SK-N-SH treated with all-trans-retinoic acid at 6 μM for 48 hours (cell line): Measurements from ENCODE around the gene MMP11.

Source experiments
- ATAC-seq: fragments of 200-7000 bp; cut with Tn5 transposase; 3 replicates; pipeline ENCODE4 v1.9.1; 2020; ENCODE audit warnings: mild to moderate bottlenecking, moderate library complexity
- ARNTL ChIP-seq: fragments of 450-650 bp; formaldehyde crosslinking; IDR thresholded peaks from 2 replicates; pipeline ENCODE4 v1.5.0; 2020; ENCODE audit warnings: low read depth, mild to moderate bottlenecking, moderate library complexity, borderline replicate concordance
- BACH2 ChIP-seq: fragments of 250-450 bp; sonication (Bioruptor Pico); IDR thresholded peaks from 2 replicates; pipeline ENCODE4 v1.9.0; 2021; ENCODE audit warnings: mild to moderate bottlenecking, borderline replicate concordance
- CREB5 ChIP-seq: fragments of 250-450 bp; sonication (Bioruptor Pico); IDR thresholded peaks from 2 replicates; pipeline ENCODE4 v1.5.1; 2020; ENCODE audit warnings: low read depth, mild to moderate bottlenecking, moderate library complexity
- CSDC2 ChIP-seq: fragments of 250-450 bp; sonication (Bioruptor Pico); IDR thresholded peaks from 2 replicates; pipeline ENCODE4 v1.5.0; 2020; ENCODE audit warnings: mild to moderate bottlenecking, moderate library complexity
- CSRNP3 ChIP-seq: fragments of 250-450 bp; sonication (Bioruptor Pico); IDR thresholded peaks from 2 replicates; pipeline ENCODE4 v1.5.1; 2021; ENCODE audit warnings: mild to moderate bottlenecking, moderate library complexity
- ISL1 ChIP-seq: fragments of 250-450 bp; sonication (Bioruptor Pico); IDR thresholded peaks from 2 replicates; pipeline ENCODE4 v2.1.2; 2022; ENCODE audit warnings: mild to moderate bottlenecking, moderate library complexity
- OSR1 ChIP-seq: fragments of 250-450 bp; sonication (Bioruptor Pico); IDR thresholded peaks from 2 replicates; pipeline ENCODE4 v1.8.0; 2022; ENCODE audit warnings: moderate library complexity, mild to moderate bottlenecking, inconsistent platforms
- POU6F1 ChIP-seq: fragments of 250-450 bp; sonication (Bioruptor Pico); IDR thresholded peaks from 2 replicates; pipeline ENCODE4 v1.8.0; 2021; ENCODE audit warnings: low read depth, mild to moderate bottlenecking, moderate library complexity, borderline replicate concordance
- PPARA ChIP-seq: fragments of 250-450 bp; sonication (Bioruptor Pico); IDR thresholded peaks from 2 replicates; pipeline ENCODE4 v1.5.0; 2020; ENCODE audit warnings: mild to moderate bottlenecking, borderline replicate concordance
- RARB ChIP-seq: fragments of 250-450 bp; sonication (Bioruptor Pico); IDR thresholded peaks from 2 replicates; pipeline ENCODE4 v1.8.0; 2021; ENCODE audit warnings: mild to moderate bottlenecking, moderate library complexity
- SNAI2 ChIP-seq: fragments of 250-450 bp; sonication (Bioruptor Pico); IDR thresholded peaks from 2 replicates; pipeline ENCODE4 v1.5.0; 2020; ENCODE audit warnings: mild to moderate bottlenecking, moderate library complexity
- TCF4 ChIP-seq: fragments of 250-450 bp; sonication (Bioruptor Pico); IDR thresholded peaks from 2 replicates; pipeline ENCODE4 v1.8.0; 2021; ENCODE audit warnings: mild to moderate bottlenecking, moderate library complexity, borderline replicate concordance
- TOX ChIP-seq: fragments of 250-450 bp; sonication (Bioruptor Pico); IDR thresholded peaks from 2 replicates; pipeline ENCODE4 v1.8.0; 2021; ENCODE audit warnings: mild to moderate bottlenecking, moderate library complexity, borderline replicate concordance
- TSHZ2 ChIP-seq: fragments of 250-450 bp; sonication (Bioruptor Pico); IDR thresholded peaks from 2 replicates; pipeline ENCODE4 v1.5.0; 2020; ENCODE audit warnings: mild to moderate bottlenecking, moderate library complexity
- ZC3H10 ChIP-seq: fragments of 250-450 bp; sonication (Bioruptor Pico); IDR thresholded peaks from 2 replicates; pipeline ENCODE4 v1.5.1; 2021; ENCODE audit warnings: mild to moderate bottlenecking, moderate library complexity
- ZFP3 ChIP-seq: fragments of 250-450 bp; sonication (Bioruptor Pico); IDR thresholded peaks from 2 replicates; pipeline ENCODE4 v1.5.0; 2020; ENCODE audit warnings: mild to moderate bottlenecking, moderate library complexity
- ZFP30 ChIP-seq: fragments of 450-650 bp; formaldehyde crosslinking; IDR thresholded peaks from 2 replicates; pipeline ENCODE4 v1.5.0; 2022; ENCODE audit warnings: mild to moderate bottlenecking, moderate library complexity
- ZNF565 ChIP-seq: fragments of 450-650 bp; formaldehyde crosslinking; conservative IDR thresholded peaks from 2 replicates; pipeline ENCODE4 v1.5.0; 2020; ENCODE audit warnings: low read depth, mild to moderate bottlenecking, moderate library complexity
- ZNF70 ChIP-seq: fragments of 450-650 bp; formaldehyde crosslinking; IDR thresholded peaks from 2 replicates; pipeline ENCODE4 v1.5.0; 2020; ENCODE audit warnings: mild to moderate bottlenecking, moderate library complexity
- ZNF8 ChIP-seq: fragments of 450-650 bp; formaldehyde crosslinking; IDR thresholded peaks from 2 replicates; pipeline ENCODE4 v1.5.0; 2020; ENCODE audit warnings: mild to moderate bottlenecking, moderate library complexity
- TF ChIP-seq, protein P1 (sequence below): fragments of 250-450 bp; sonication (Bioruptor Pico); IDR thresholded peaks from 2 replicates; pipeline ENCODE4 v1.8.0; 2020; ENCODE audit warnings: mild to moderate bottlenecking, moderate library complexity, borderline replicate concordance

MMP11 gene

GRCh38 chr22:23773483-23774113, 949 bp downstream of the MMP11 start:
- no peak for ATAC-seq
- TF ChIP-seq ISL1 (CRISPR knock-in tag): no peak
- TF ChIP-seq ARNTL: no peak
- no peak for TF ChIP-seq TCF4
- TF ChIP-seq ZNF70 (CRISPR knock-in tag): no peak
- TF ChIP-seq CSRNP3 (CRISPR knock-in tag): no peak
- TF ChIP-seq TOX: no peak
- TF ChIP-seq PPARA (CRISPR knock-in tag): no peak
- no peak for TF ChIP-seq ZC3H10
- no peak for TF ChIP-seq CSDC2
- TF ChIP-seq TSHZ2 (CRISPR knock-in tag): no peak
- no peak for TF ChIP-seq ZNF565 (CRISPR knock-in tag)
- TF ChIP-seq BACH2 (CRISPR knock-in tag): no peak
- no peak for TF ChIP-seq CREB5
- no peak for TF ChIP-seq ZFP3 (CRISPR knock-in tag)
- no peak for TF ChIP-seq ZNF8 (CRISPR knock-in tag)
- TF ChIP-seq RARB (CRISPR knock-in tag): no peak
- no peak for TF ChIP-seq ZFP30 (CRISPR knock-in tag)
- TF ChIP-seq POU6F1 (CRISPR knock-in tag): no peak
- TF ChIP-seq SNAI2: no peak

GRCh38 chr22:23774114-23774921, 1.7 kb downstream of the MMP11 start:
- TF ChIP-seq ISL1 (CRISPR knock-in tag): no peak
- no peak for TF ChIP-seq OSR1 (CRISPR knock-in tag)
- no peak for TF ChIP-seq ARNTL
- TF ChIP-seq CREB5: no peak
- no peak for TF ChIP-seq TOX
- no peak for TF ChIP-seq ZFP30 (CRISPR knock-in tag)
- no peak for TF ChIP-seq ZNF8 (CRISPR knock-in tag)
- no peak for TF ChIP-seq TCF4
- no peak for TF ChIP-seq ZNF70 (CRISPR knock-in tag)
- ATAC-seq: no peak

- ATAC-seq: no peak
- no peak for TF ChIP-seq ZNF565 (CRISPR knock-in tag)
- TF ChIP-seq ISL1 (CRISPR knock-in tag): no peak
- no peak for TF ChIP-seq OSR1 (CRISPR knock-in tag)
- no peak for TF ChIP-seq TOX
- no peak for TF ChIP-seq ZFP3 (CRISPR knock-in tag)
- TF ChIP-seq PPARA (CRISPR knock-in tag): no peak
- TF ChIP-seq ZC3H10: no peak
- TF ChIP-seq CREB5: no peak
- TF ChIP-seq RARB (CRISPR knock-in tag): no peak
- TF ChIP-seq ZNF8 (CRISPR knock-in tag): no peak
- TF ChIP-seq, protein P1, sequence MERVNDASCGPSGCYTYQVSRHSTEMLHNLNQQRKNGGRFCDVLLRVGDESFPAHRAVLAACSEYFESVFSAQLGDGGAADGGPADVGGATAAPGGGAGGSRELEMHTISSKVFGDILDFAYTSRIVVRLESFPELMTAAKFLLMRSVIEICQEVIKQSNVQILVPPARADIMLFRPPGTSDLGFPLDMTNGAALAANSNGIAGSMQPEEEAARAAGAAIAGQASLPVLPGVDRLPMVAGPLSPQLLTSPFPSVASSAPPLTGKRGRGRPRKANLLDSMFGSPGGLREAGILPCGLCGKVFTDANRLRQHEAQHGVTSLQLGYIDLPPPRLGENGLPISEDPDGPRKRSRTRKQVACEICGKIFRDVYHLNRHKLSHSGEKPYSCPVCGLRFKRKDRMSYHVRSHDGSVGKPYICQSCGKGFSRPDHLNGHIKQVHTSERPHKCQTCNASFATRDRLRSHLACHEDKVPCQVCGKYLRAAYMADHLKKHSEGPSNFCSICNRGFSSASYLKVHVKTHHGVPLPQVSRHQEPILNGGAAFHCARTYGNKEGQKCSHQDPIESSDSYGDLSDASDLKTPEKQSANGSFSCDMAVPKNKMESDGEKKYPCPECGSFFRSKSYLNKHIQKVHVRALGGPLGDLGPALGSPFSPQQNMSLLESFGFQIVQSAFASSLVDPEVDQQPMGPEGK (CRISPR knock-in tag): no peak
- no peak for TF ChIP-seq TCF4
- no peak for TF ChIP-seq ARNTL
Measured at GRCh38 chr22:23774922-23775436, 2.3 kb downstream of the MMP11 start.
